Thyroid gland (tissue), 4 donors: ENCODE results near the gene TMEM130.

ENCODE experiments used
- CTCF ChIP-seq, 6 experiments: fragments of 200-600 bp in 3 of 6; fragments of 450-650 bp in 3 of 6; sonication (generic) in 3 of 6; IDR thresholded peaks; one replicate each; pipeline ENCODE4 v1.5.1; 2016 to 2019; ENCODE audit warnings: antibody characterized with exemption in 6 of 6, mild to moderate bottlenecking in 2 of 6, inconsistent platforms in 1 of 6, moderate library complexity in 1 of 6
- POLR2A ChIP-seq, 2 donors: fragments of 450-650 bp; IDR thresholded peaks; one replicate each; pipeline ENCODE4 v1.6.1; 2017; ENCODE audit warnings: antibody characterized with exemption in 2 of 2, mild to moderate bottlenecking in 2 of 2, moderate library complexity in 1 of 2

- no peak for TF ChIP-seq CTCF (IDR thresholded peaks at IDR 0.05)
- TF ChIP-seq POLR2A (IDR thresholded peaks at IDR 0.05) = no peak
Observed at GRCh38 chr7:98833022-98833421, 36.8 kb downstream of the TMEM130 start.
